ENCODE results near the gene GRAMD2B.
"Not testable (repeated sequence)": the region's sequence is repeated elsewhere in the genome, so short reads cannot be mapped to it uniquely, and the experiment has no call there.

GRAMD2B gene

GRCh38 chr5:126450907-126451306, 27.7 kb downstream of the GRAMD2B start:
- DNase-seq, result no peak

GRCh38 chr5:126452477-126452876, 29.3 kb downstream of the GRAMD2B start:
- DNase-seq, result no peak

GRCh38 chr5:126454081-126454480, 30.9 kb downstream of the GRAMD2B start:
- DNase-seq, result no peak

- DNase-seq, result no peak
Observed at GRCh38 chr5:126454535-126454934, 31.3 kb downstream of the GRAMD2B start.

DNA sequence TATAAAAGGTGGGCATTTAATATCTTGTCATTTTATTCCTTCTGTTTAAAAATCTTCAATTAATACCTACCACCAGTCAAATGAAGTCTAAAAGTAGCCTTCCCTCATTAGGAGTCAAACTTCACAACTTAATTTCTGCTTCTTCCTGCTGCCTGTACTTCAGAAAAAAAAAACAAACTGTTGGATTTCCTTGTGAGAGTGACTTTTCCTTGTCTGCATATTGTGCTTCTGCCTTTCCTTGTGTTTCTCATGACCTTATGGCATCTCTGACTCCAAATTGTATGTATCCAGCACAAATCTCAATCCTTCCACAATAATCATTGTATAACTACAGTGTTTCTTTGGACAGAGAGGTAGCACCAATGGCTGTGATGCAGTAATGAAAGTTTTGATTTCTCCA, 32.1 kb downstream of the GRAMD2B start:
- no peak for DNase-seq

- no peak for DNase-seq
Observed at GRCh38 chr5:126455728-126456127, 32.5 kb downstream of the GRAMD2B start.

DNA sequence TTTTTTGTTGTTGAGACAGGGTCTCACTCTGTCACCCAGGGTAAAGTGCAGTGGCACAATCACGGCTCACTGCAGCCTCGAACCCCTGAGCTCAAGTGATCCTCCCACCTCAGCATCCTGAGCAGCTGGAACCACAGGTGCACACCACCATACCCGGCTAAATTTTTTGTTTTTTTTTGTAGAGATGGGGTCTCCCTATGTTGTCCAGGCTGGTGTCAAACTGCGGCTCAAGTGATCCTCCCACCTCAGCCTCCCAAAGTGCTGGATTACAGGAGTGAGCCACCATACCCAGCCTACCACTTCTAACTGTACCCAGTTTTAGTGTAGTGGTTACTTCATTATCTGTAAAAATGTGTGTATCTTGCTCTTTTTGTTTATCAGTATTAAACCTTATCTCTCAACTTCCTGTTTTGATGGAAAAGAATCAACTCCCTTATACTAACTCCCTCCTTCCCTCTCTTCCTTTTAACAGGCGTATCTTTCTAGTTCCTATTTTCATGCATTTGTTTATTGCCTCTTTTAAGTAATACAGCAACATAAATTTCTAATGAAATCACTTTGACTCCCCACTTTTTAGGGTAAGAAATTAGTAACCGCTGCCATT, 33.1 kb downstream of the GRAMD2B start:
- DNase-seq, result no peak

DNA sequence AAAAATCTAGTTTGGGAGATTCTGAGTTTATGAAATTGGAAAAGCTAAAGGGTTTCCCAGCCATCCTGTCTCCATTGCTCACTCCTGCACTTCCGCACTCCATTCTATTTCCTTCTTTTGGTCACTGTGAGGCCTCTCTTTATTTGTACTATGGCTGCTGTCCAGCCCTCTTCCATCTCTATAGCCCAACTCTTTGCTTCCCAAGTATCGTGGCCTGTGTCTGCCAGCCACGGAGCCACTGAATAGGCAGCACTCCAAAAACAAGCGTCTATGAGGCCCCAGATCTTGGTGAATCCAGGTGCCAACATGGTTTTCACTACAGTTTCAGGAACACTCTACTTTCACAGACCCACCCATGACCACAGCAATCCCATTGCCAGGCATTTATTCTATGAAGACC, 37.2 kb downstream of the GRAMD2B start:
- DNase-seq, result no peak

- DNase-seq, result no peak
Observed at GRCh38 chr5:126460977-126461376, 37.8 kb downstream of the GRAMD2B start.

DNA sequence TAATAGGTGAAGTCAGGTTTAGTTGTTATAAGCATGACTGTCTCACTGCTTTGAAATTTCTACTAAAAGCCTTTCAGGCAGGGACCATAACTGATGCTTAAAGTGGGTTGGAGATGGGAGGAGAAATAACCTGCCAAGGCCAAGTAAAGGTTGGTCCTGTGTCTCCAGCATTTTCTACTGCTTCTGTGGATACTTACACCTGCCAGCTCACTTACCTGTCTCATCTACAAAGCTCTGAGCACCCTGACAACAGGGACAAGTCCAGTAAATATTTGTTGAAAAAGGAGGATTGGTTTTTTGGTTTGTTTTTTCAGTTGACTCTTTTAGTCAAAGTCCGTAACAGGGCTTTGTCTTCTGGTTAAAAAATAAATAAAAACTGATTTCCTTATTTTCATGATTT, 38.6 kb downstream of the GRAMD2B start:
- DNase-seq, result no peak

DNA sequence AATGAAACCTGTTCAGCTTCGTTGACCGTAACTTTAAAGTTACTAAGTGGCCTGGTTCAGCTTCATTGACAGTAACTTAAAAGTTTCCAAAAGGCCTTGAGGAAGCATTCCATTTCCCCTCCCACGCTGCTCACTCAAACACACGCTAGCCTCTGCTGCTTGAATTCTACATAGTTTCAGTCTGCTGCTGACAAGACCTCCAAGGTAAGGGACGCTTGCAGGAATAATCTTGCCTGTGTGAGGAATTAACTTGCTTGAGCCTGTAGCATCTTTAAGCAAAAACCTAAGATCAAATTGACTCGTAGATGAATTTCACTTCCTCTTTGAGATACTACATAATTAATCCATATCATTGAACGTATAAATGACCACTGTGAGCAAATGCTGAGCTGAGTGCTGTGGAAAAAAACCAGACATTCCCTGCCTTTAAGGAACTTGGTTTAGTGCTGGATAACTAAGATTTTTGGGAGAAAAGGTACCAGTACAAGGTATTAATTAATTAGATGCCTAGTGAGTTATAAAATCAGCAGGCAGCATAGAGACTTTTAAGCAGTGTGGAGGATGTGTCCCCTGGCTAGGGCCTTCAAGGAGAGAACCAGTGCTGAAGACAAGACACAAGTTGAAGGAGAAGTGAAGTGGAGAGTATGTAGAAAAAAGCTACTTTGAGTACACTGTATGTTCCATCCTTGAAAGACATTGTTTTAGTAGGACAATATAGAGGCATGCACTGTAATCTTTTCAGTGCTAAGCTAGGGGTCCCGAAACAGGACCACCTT, 39.2 kb downstream of the GRAMD2B start:
- DNase-seq, result no peak

- no peak for DNase-seq
Observed at GRCh38 chr5:126464016-126464415, 40.8 kb downstream of the GRAMD2B start.

DNA sequence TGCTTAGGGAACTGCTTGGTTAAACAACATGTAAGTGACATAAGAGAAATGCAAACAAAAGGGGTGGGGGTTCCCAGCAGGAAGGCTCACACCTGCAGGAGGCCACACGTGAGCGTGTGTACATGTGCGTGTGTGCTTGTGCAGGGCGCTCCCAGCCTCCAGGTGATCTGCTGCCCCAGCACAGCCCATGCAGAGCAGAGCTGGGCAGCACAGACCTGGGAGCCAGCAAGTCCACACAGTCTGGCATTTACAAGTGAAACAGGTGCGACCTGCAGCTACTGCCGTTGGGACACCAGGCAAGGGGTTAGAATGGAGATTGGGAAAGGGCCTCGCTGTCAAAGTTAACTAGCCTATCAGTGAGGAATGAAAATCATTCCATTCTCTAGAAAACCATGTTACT, 41.8 kb downstream of the GRAMD2B start:
- DNase-seq, result no peak

- no peak for DNase-seq
Observed at GRCh38 chr5:126468091-126468490, 44.9 kb downstream of the GRAMD2B start.

DNA sequence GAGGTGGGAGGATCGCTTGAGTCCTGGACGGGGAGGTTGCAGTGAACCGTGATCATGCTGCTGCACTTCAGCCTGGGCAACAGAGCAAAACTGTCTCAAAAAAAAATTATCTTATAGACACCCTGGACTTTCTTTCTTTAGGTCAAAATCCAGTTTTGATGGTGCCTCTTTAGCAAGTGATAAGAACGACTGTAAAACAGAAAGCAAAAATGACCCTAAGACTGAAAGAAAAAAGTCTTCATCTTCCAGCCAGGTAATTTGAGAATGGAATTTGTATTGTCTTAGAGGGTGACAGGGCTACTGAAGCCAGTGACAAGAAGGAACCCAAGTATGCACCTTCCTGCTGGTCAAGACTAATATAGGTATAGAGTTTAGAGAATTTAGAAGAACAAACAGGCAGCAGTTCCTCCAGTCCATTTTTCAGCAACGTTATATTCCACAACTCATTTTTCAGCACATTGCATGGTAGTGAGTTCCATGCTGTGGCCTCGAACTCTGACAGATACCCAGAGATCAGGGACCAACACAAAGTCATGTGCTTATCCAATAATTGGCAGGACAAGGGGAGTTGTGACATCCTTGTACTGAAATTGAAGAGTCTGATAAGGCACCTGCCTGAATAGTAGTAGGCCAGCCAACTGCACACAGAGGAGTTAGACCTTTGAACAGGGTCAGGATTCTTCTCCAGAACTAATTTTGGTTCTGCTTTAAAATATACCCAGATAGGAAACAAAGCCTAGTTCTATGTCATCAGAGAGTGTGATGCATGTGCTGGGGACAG, 46.5 kb downstream of the GRAMD2B start:
- no peak for DNase-seq

GRCh38 chr5:126470529-126470928, 47.3 kb downstream of the GRAMD2B start:
- DNase-seq, result not testable (repeated sequence)

DNA sequence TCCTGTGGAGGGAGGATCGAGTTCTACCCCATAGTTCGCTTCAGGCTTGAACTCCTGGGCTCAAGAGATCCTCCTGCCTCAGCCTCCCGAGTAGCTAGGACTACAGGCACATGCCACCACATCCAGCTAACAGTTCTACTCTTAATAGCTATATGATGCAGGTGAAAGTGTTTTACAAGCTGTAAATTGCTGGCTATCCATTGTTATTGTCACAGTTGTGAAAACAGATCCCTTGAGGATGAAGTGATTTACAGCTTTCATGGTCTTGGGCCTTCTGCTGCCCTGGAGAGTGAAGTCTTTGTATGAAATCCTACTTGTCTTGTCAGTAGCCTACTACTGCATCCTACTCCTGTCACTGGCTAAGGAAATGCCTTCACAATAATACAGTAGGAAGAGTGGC, 48.0 kb downstream of the GRAMD2B start:
- no peak for DNase-seq

- DNase-seq, result no peak
Observed at GRCh38 chr5:126471875-126472537, 48.8 kb downstream of the GRAMD2B start.

DNA sequence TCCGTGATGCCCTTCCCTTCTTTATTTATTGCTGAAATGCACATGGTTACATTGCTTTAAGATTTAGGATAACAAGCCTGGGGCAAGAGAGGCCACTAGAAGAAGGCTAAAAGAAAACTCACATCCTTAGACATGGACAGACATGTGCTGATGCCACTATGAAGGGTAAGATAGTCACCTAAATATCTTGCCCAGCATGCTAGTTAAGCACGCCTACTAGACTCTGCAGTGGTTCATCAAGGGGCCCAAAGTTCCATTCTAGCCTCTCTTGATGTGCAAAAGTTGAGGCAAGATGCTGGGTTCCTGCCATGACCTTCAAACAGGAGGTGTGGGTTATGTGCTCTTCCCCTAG, 49.3 kb downstream of the GRAMD2B start:
- no peak for DNase-seq

- no peak for DNase-seq
Observed at GRCh38 chr5:126477294-126478117, 54.3 kb downstream of the GRAMD2B start.

DNA sequence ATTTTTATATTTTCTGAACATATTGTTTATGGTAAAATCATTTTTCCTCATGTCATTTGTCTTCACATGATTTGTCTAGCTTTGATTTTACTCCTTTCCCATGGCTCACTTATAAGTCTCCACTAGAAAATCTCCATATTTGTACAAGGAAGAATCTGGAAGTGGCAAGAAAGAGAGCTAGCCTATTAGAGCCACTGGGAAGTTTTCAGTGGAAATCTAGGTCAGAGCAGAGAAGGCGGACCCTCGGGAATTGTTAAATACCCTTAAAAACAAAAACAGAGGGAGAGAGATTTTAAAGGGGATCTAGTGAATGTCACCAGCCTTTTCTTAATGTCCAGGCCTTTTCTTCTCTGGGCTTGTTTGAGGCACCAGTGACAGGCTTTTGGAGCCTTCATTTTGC, 56.6 kb downstream of the GRAMD2B start:
- DNase-seq, result no peak

DNA sequence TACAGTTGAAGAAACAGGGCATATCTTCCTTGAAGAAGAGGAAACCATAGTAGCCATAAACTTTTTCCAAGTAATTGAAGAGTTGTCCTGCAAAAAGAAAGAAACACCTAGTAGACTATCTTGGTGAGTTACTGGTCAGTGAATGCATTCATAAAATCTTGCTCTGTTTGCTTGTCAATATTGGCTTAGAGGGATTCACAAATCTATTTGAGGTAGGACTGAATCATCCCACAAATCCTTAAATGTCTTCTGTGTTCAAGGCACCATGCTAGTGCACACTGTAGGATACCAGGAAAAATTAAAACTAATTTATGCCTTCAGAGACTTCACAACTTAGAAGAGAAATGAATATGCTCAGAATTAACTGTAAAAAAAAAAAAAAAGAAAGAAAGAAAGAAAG, 57.6 kb downstream of the GRAMD2B start:
- no peak for DNase-seq

DNA sequence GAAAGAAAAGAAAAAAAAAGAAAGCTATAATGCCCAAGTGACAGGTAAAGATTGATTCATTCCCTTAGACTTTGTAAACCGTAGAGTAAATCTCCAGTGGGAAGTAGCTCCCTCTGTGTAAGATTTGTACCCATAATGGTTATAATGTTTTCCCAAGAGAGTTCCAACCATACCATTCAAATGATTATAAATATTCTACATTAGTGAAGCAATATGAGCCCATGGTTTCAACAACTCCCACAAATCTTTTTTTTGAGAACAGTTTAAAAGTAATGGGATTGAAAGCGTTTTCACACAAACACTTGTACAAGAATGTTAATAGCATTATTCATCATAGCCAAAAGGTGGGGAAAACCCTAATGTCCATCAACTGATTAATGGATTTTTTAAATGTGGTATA, 58.0 kb downstream of the GRAMD2B start:
- no peak for DNase-seq

Data from stimulated activated CD8-positive, alpha-beta memory T cell treated with anti-CD3 and anti-CD28 coated beads, Interleukin-4, amount 100 ng/mL, for 48 hours (primary cell).